H1 (cell line): ENCODE measurements around the gene HSF5. TPM values are rescaled to one million over a fixed set of nuclear protein-coding genes. Genes with fewer than 3 reads are reported as not detected.

ENCODE experiments used
- CTCF ChIA-PET: fragments of 300-600 bp; sonication (Branson Sonifier 250); formaldehyde crosslinking; loops from one replicate; lab custom pipeline; 2021; ENCODE audit not compliant: partially characterized antibody; lab: Charles Lee
- POLR2A ChIA-PET: fragments of 300-600 bp; sonication (Branson Sonifier 250); formaldehyde crosslinking; loops from one replicate; lab custom pipeline; 2021; ENCODE audit warnings: inconsistent platforms; ENCODE audit not compliant: partially characterized antibody; lab: Charles Lee
- DNase-seq, 2 experiments: peaks; one replicate each; pipeline versions ENCODE4 v3.0.0 to v3.0.0-alpha.2; 2010 to 2022; ENCODE audit warnings: low spot score in 2 of 2, low read depth in 1 of 2, mixed read lengths in 1 of 2
- FAIRE-seq: peaks from 2 replicates; lab custom pipeline; 2011; peaks lifted over from hg19 to GRCh38; lab: Jason Lieb, UNC
- H2AFZ ChIP-seq: 2 replicates; pipeline ENCODE4 v1.8.1; 2012; ENCODE audit warnings: low read length, inconsistent platforms
- H2AK5ac ChIP-seq: 2 replicates; pipeline ENCODE4 v1.6.1; 2013; ENCODE audit warnings: low read depth, low read length
- H2BK120ac ChIP-seq: replicated peaks from 2 replicates; pipeline ENCODE3; 2013; ENCODE audit warnings: low read depth, low read length, inconsistent platforms
- H2BK12ac ChIP-seq: 2 replicates; pipeline ENCODE4 v1.6.1; 2013; ENCODE audit warnings: low read depth, low read length
- H2BK15ac ChIP-seq: 2 replicates; pipeline ENCODE4 v1.6.1; 2013; ENCODE audit warnings: low read length
- H2BK20ac ChIP-seq: 2 replicates; pipeline ENCODE4 v1.6.1; 2013; ENCODE audit warnings: low read length
- H2BK5ac ChIP-seq: 2 replicates; pipeline ENCODE4 v1.6.1; 2013; ENCODE audit warnings: low read depth, low read length
- H3K14ac ChIP-seq: 2 replicates; pipeline ENCODE4 v1.6.1; 2013; ENCODE audit warnings: inconsistent platforms; ENCODE audit not compliant: insufficient read length
- H3K18ac ChIP-seq: 2 replicates; pipeline ENCODE4 v1.6.1; 2013; ENCODE audit warnings: low read length; ENCODE audit errors: extremely low read depth
- H3K23ac ChIP-seq: 2 replicates; pipeline ENCODE4 v1.6.1; 2013; ENCODE audit warnings: inconsistent platforms; ENCODE audit not compliant: insufficient read length
- H3K23me2 ChIP-seq: 2 replicates; pipeline ENCODE4 v1.6.1; 2013; ENCODE audit warnings: low read depth, low read length
- H3K27ac ChIP-seq: 2 replicates; pipeline ENCODE4 v1.6.1; 2011; ENCODE audit warnings: low read depth, low read length, inconsistent platforms
- H3K27me3 ChIP-seq, 4 experiments: replicated peaks in 1 of 4; 1 replicate in 1 of 4; 2 replicates in 3 of 4; pipeline versions ENCODE4 v1.6.1 to v1.8.1; 2011 to 2013; ENCODE audit warnings: low read length in 3 of 4, mild to moderate bottlenecking in 3 of 4, inconsistent platforms in 2 of 4, mixed read lengths in 2 of 4, moderate library complexity in 1 of 4; ENCODE audit not compliant: control insufficient read depth in 3 of 4, insufficient read depth in 3 of 4; ENCODE audit errors: extremely low read depth in 1 of 4
- H3K36me3 ChIP-seq, 4 experiments: 2 replicates each; pipeline versions ENCODE4 v1.6.1 to v1.8.1; 2011 to 2013; ENCODE audit warnings: mild to moderate bottlenecking in 4 of 4, low read length in 3 of 4, moderate library complexity in 2 of 4, control low read depth in 1 of 4, inconsistent platforms in 1 of 4; ENCODE audit not compliant: insufficient read depth in 4 of 4, control insufficient read depth in 2 of 4
- H3K4ac ChIP-seq: replicated peaks from 2 replicates; pipeline ENCODE3; 2013; ENCODE audit warnings: low read length, low read depth, mixed read lengths, inconsistent platforms; ENCODE audit not compliant: insufficient read length
- H3K4me1 ChIP-seq, 4 experiments: replicated peaks in 1 of 4; 1 replicate in 1 of 4; 2 replicates in 3 of 4; pipeline versions ENCODE4 v1.6.1 to v1.8.1; 2011 to 2013; ENCODE audit warnings: low read length in 3 of 4, inconsistent platforms in 2 of 4, mixed read lengths in 1 of 4; ENCODE audit not compliant: insufficient read depth in 4 of 4, control insufficient read depth in 3 of 4
- H3K4me2 ChIP-seq, 2 experiments: 2 replicates each; pipeline versions ENCODE4 v1.6.1 to v1.8.1; 2011 to 2013; ENCODE audit warnings: low read depth in 2 of 2, low read length in 2 of 2, control low read depth in 1 of 2, inconsistent platforms in 1 of 2, mild to moderate bottlenecking in 1 of 2; ENCODE audit not compliant: insufficient read depth in 1 of 2
- H3K4me3 ChIP-seq, 4 experiments: fragments of 200-600, 300-600 bp in 1 of 4; sonication (generic), shearing (Covaris generic), sonication (Bioruptor Twin) in 1 of 4; 2 replicates each; pipeline versions ENCODE4 v1.5.1 to v1.8.1; 2011 to 2016; ENCODE audit warnings: low read length in 4 of 4, low read depth in 3 of 4, control low read depth in 2 of 4, inconsistent platforms in 2 of 4, mild to moderate bottlenecking in 2 of 4, mixed read lengths in 1 of 4, moderate library complexity in 1 of 4; ENCODE audit not compliant: insufficient read depth in 2 of 4; ENCODE audit errors: extremely low read depth in 1 of 4
- H3K56ac ChIP-seq: replicated peaks from 2 replicates; pipeline ENCODE3; 2013; ENCODE audit warnings: low read depth, mild to moderate bottlenecking, mixed read lengths, low read length, inconsistent platforms; ENCODE audit not compliant: insufficient read length
- H3K79me1 ChIP-seq: 2 replicates; pipeline ENCODE4 v1.6.1; 2013; ENCODE audit warnings: low read depth, low read length, control low read depth
- H3K79me2 ChIP-seq, 2 experiments: 2 replicates each; pipeline versions ENCODE4 v1.6.1 to v1.8.1; 2012 to 2013; ENCODE audit warnings: low read length in 2 of 2, mild to moderate bottlenecking in 2 of 2, inconsistent platforms in 1 of 2; ENCODE audit not compliant: insufficient read depth in 2 of 2, control insufficient read depth in 1 of 2
- H3K9ac ChIP-seq, 4 experiments: replicated peaks in 1 of 4; 1 replicate in 1 of 4; 2 replicates in 3 of 4; pipeline versions ENCODE4 v1.6.1 to v1.8.1; 2011 to 2013; ENCODE audit warnings: low read depth in 3 of 4, low read length in 3 of 4, control low read depth in 2 of 4, mild to moderate bottlenecking in 2 of 4, moderate library complexity in 2 of 4, inconsistent platforms in 1 of 4; ENCODE audit errors: extremely low read depth in 1 of 4
- H3K9me3 ChIP-seq, 2 experiments: 2 replicates each; pipeline versions ENCODE4 v1.6.1 to v1.8.1; 2012 to 2013; ENCODE audit warnings: mild to moderate bottlenecking in 2 of 2, moderate library complexity in 2 of 2, control low read depth in 1 of 2, inconsistent platforms in 1 of 2, low read depth in 1 of 2, low read length in 1 of 2, mixed read lengths in 1 of 2; ENCODE audit not compliant: insufficient read depth in 2 of 2
- H4K20me1 ChIP-seq, 2 experiments: replicated peaks in 1 of 2; 2 replicates each; pipeline versions ENCODE3 to v1.8.1; 2011 to 2013; ENCODE audit warnings: inconsistent platforms in 2 of 2, low read length in 2 of 2, mild to moderate bottlenecking in 1 of 2; ENCODE audit not compliant: insufficient read depth in 2 of 2, control insufficient read depth in 1 of 2
- H4K5ac ChIP-seq: 2 replicates; pipeline ENCODE4 v1.6.1; 2013; ENCODE audit warnings: low read length, low read depth, mixed read lengths, inconsistent platforms; ENCODE audit not compliant: insufficient read length
- H4K8ac ChIP-seq: 2 replicates; pipeline ENCODE4 v1.8.0; 2013; ENCODE audit warnings: mild to moderate bottlenecking, moderate library complexity, low read length, inconsistent platforms; ENCODE audit not compliant: insufficient read depth; ENCODE audit errors: extremely low read depth
- H4K91ac ChIP-seq: replicated peaks from 2 replicates; pipeline ENCODE3; 2013; ENCODE audit warnings: low read length, mixed read lengths, inconsistent platforms; ENCODE audit not compliant: insufficient read length
- ASH2L ChIP-seq: fragments of 200-600, 300-600 bp; sonication (generic); IDR thresholded peaks from one replicate; pipeline ENCODE4 v1.7.1; 2017; ENCODE audit warnings: low read length
- BCL11A ChIP-seq, 2 experiments: IDR thresholded peaks; one replicate each; pipeline ENCODE4 v1.6.1; 2011; ENCODE audit warnings: low read depth in 2 of 2, low read length in 2 of 2, mild to moderate bottlenecking in 2 of 2
- BRCA1 ChIP-seq: IDR thresholded peaks from 2 replicates; pipeline ENCODE4 v1.6.1; 2012; ENCODE audit warnings: low read depth, low read length, improper control_type of control experiment
- CBX8 ChIP-seq: fragments of 300-800, 300-1000 bp; sonication (generic); IDR thresholded peaks from 2 replicates; pipeline ENCODE4 v1.7.1; 2016; ENCODE audit warnings: low read depth, low read length, borderline replicate concordance
- CHD2 ChIP-seq: IDR thresholded peaks from 2 replicates; pipeline ENCODE4 v1.6.1; 2012; ENCODE audit warnings: low read length, improper control_type of control experiment
- CREB1 ChIP-seq: IDR thresholded peaks from 2 replicates; pipeline ENCODE4 v1.6.1; 2012; ENCODE audit warnings: inconsistent platforms
- HDAC2 ChIP-seq, 2 experiments: fragments of 300-600 bp in 1 of 2; sonication (generic) in 1 of 2; IDR thresholded peaks; 2 replicates each; pipeline ENCODE4 v1.6.1; 2011 to 2012; ENCODE audit warnings: low read depth in 2 of 2, low read length in 2 of 2, mild to moderate bottlenecking in 2 of 2, moderate library complexity in 2 of 2, borderline replicate concordance in 1 of 2, inconsistent platforms in 1 of 2
- NANOG ChIP-seq: IDR thresholded peaks from 2 replicates; pipeline ENCODE4 v1.6.1; 2011; ENCODE audit warnings: low read length, low read depth, mild to moderate bottlenecking, inconsistent platforms; ENCODE audit not compliant: insufficient read depth, poor library complexity, severe bottlenecking
- PHF8 ChIP-seq: fragments of 200-600 bp; sonication (generic); conservative IDR thresholded peaks from 2 replicates; pipeline ENCODE4 v1.7.1; 2012; ENCODE audit warnings: low read depth, mild to moderate bottlenecking, inconsistent platforms, low read length, moderate library complexity
- TBP ChIP-seq: IDR thresholded peaks from 2 replicates; pipeline ENCODE4 v1.6.1; 2011; ENCODE audit warnings: low read depth, low read length, improper control_type of control experiment
- TEAD4 ChIP-seq: IDR thresholded peaks from 2 replicates; pipeline ENCODE4 v1.6.1; 2012; ENCODE audit warnings: low read depth, low read length, inconsistent platforms, mixed read lengths
- YY1 ChIP-seq: IDR thresholded peaks from 2 replicates; pipeline ENCODE4 v1.6.1; 2011; ENCODE audit warnings: low read depth, mild to moderate bottlenecking, low read length
- ZNF274 ChIP-seq: IDR thresholded peaks from 2 replicates; pipeline ENCODE4 v1.7.0; 2012; ENCODE audit warnings: low read length, borderline replicate concordance; ENCODE audit errors: extremely low read depth
- WGBS, 2 experiments: shearing (Covaris generic) in 1 of 2; methylation state at CpG; one replicate each; pipeline versions ENCODE4 v1.1.6 to v1.1.7; 2013 to 2015; ENCODE audit warnings: low lambda C conversion rate in 2 of 2, mixed read lengths in 2 of 2, inconsistent platforms in 1 of 2, low coverage in 1 of 2, missing lambda C conversion rate in 1 of 2; ENCODE audit not compliant: insufficient replicate concordance in 2 of 2, insufficient coverage in 1 of 2, insufficient read length in 1 of 2; ENCODE audit errors: extremely low coverage in 1 of 2, missing lambda C conversion rate in 1 of 2; 5-methylcytosine and 5-hydroxymethylcytosine counted together
- polyA plus RNA-seq, 7 experiments: library from polyadenylated mRNA; depleted of rRNA in 3 of 7; stranded (reverse) in 5 of 7; unstranded in 2 of 7; fragments of >200 nt in 5 of 7; fragments of 200-250 nt in 2 of 7; gene quantifications; 1 replicate in 5 of 7; 2 replicates in 1 of 7; 4 replicates in 1 of 7; pipeline versions ENCODE4 v1.2.1 to v1.2.3, GENCODE V29; 2011 to 2013; ENCODE audit warnings: missing spikeins in 2 of 7, mixed read lengths in 2 of 7
- total RNA-seq: library from RNA; stranded (reverse); fragmentation: NEBNext Ultra II Directional; extraction: Animal tissue kit (Norgen Biotek cat#: 25700); gene quantifications from 2 replicates; pipeline ENCODE4 v1.2.1, GENCODE V29; 2021
- TF ChIP-seq, protein P1 (sequence below): IDR thresholded peaks from 2 replicates; pipeline ENCODE4 v1.6.1; 2012; ENCODE audit warnings: inconsistent platforms

Gene HSF5
- total and polyA plus RNA-seq, 2 of the 8 experiments (the other 6 are each of a cell fraction or from before 2014, with no cell fraction given): not detected

DNA sequence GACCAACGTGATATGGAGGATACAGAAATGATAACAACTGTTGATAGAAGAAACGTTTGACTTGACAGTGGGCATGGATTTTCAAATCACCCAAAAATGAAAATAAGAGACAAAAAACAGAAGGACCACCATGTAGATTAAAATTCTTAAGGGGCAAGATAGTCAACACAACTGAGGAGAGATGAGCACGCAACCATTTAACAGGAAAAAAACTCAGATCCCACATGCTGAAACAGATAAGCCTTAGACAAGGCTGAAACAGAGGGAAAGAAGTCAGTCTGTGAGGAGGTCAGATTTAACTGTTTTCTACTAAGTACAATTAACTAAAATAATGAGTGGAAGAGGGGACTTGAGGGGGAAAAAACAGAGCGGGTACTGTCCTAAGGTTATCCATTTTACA lies 92.0 kb downstream of the HSF5 start:
- Histone ChIP-seq H4K8ac (no peak overlapping the region), H3K4me2 (no peak overlapping the region), H3K4me1 (peaks cover 0 to 2% (median 0%) of the 10 kb centered on the region in 4 experiments; a peak in 2 of 7 replicates), H3K9me3 (no peaks in the 10 kb centered on the region), H2AK5ac (no peak overlapping the region), H4K5ac (no peak overlapping the region), H2BK12ac (no peak overlapping the region), H3K56ac (no peak overlapping the region), H3K14ac (no peak overlapping the region), H3K23me2 (no peaks in the 10 kb centered on the region), H2BK5ac (no peak overlapping the region), H3K27me3 (peaks cover 11 to 42% (median 32%) of the 10 kb centered on the region in 4 experiments; a peak in 6 of 7 replicates), H3K4ac (no peak overlapping the region), H3K79me2 (no peaks in the 10 kb centered on the region), H2BK15ac (no peak overlapping the region), H2AFZ (no peak overlapping the region), H2BK20ac (no peak overlapping the region), H3K79me1 (no peaks in the 10 kb centered on the region), H2BK120ac (no peak overlapping the region), H4K91ac (no peak overlapping the region), H3K23ac (no peak overlapping the region), H3K4me3 (no peak overlapping the region), H4K20me1 (peaks cover 0 to 2% of the 10 kb centered on the region in 2 experiments), H3K18ac (no peak overlapping the region), H3K9ac (no peak overlapping the region), H3K27ac (no peak overlapping the region), H3K36me3 (no peaks in the 10 kb centered on the region)
- no peak for FAIRE-seq
- CTCF ChIA-PET: interaction anchor here (0.6 to 1.8 kb wide), 3 partner anchors 17 to 79 kb away, joined by 3 to 6 read pairs (median 3); no protein-coding TSS in a partner anchor
- 76% methylated on average over 4 of the region's 4 CpGs; no CpG with 5 or more reads in 1 of the 2 experiments for WGBS, 2 experiments
- POLR2A ChIA-PET: interaction anchor here (0.8 kb wide), 1 partner anchor 9 kb away, joined by 3 read pairs; no protein-coding TSS in a partner anchor
- no peak for DNase-seq
- no peak for TF ChIP-seq YY1
- TF ChIP-seq BRCA1: no peak
- no peak for TF ChIP-seq CREB1
- no peak for TF ChIP-seq HDAC2 (IDR thresholded peaks at IDR 0.05; ENCODE audit: borderline replicate concordance in 1 of 2, low read depth in 2 of 2, low read length in 2 of 2)
- no peak for TF ChIP-seq TEAD4
- TF ChIP-seq CHD2: no peak
- TF ChIP-seq NANOG: no peak
- no peak for TF ChIP-seq BCL11A (IDR thresholded peaks at IDR 0.05; ENCODE audit: low read depth in 2 of 2, low read length in 2 of 2)
- TF ChIP-seq ZNF274: no peak
- TF ChIP-seq TBP: no peak
- no peak for TF ChIP-seq PHF8
- TF ChIP-seq, protein P1, sequence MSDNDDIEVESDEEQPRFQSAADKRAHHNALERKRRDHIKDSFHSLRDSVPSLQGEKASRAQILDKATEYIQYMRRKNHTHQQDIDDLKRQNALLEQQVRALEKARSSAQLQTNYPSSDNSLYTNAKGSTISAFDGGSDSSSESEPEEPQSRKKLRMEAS: no peak
- no peak for TF ChIP-seq CBX8
- no peak for TF ChIP-seq ASH2L
